ENCODE data around the gene SYTL2. TPM values are rescaled to one million over a fixed set of nuclear protein-coding genes. Genes with fewer than 3 reads are reported as not detected.

The SYTL2 gene
- total RNA-seq, 2 donors from 2014 or later, result 28.3 to 55.3 TPM

DNA sequence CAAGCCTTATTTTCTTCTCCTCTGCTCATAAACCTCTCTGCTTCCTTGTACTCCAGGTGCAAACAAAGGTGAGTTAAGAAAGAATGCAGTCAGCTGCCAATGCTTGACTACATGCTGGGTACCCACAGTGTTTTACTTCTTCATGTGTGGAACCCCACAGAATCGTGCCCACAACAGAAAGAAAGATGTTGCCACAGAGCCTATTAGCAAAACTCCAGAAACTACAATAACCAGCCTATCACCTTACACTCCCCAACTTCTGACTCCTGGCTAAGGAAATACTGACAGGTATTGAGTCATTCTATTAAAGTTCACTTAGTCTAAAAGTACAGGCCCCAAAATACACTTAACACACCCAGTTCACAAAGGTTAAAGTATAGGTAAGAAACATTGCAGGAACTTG is 68.1 kb downstream of the SYTL2 start:
- no peaks in the 10 kb centered on the region for H3K9me3 ChIP-seq
- peak overlapping the region in 2 of 4 donors; percentile 25 to 28 for H3K27ac ChIP-seq
- intact Hi-C loops (cut with DNase I), result no loop called here

GRCh38 chr11:85742348-85742747 is 68.6 kb downstream of the SYTL2 start:
- no peaks in the 10 kb centered on the region for H3K36me3 ChIP-seq (replicated peaks in 1 of 2; ENCODE audit: insufficient read depth in 1 of 2, low read depth in 2 of 2)
- 37 to 39% methylated on average over 4 of the region's 4 CpGs for WGBS, 2 donors
- intact Hi-C loops (cut with DNase I), result no loop called here
- H3K27ac ChIP-seq, result peak overlapping the region in 2 of 4 donors; percentile 25 to 28
- no peaks in the 10 kb centered on the region for H3K27me3 ChIP-seq
- no peak overlapping the region for H3K4me3 ChIP-seq
- H3K4me1 ChIP-seq, result peaks cover 19% of the 10 kb centered on the region
- ATAC-seq, result no peak
- TF ChIP-seq POLR2A (IDR thresholded peaks at IDR 0.05) (no peak), CTCF (IDR thresholded peaks at IDR 0.05) (no peak)
- DNase-seq, result no peak
- H3K9me3 ChIP-seq, result no peaks in the 10 kb centered on the region

More for the DNA sequence above, 68.1 kb downstream of the SYTL2 start:
- Histone ChIP-seq H3K4me1 (peaks cover 19% of the 10 kb centered on the region), H3K36me3 (replicated peaks in 1 of 2; ENCODE audit: insufficient read depth in 1 of 2, low read depth in 2 of 2) (no peaks in the 10 kb centered on the region), H3K4me3 (no peak overlapping the region), H3K27me3 (no peaks in the 10 kb centered on the region)
- 25 to 43% methylated on average over 1 of the region's 1 CpG for WGBS, 2 donors
- DNase-seq (no peak), ATAC-seq (peak; percentile 52)
- TF ChIP-seq CTCF (IDR thresholded peaks at IDR 0.05) (no peak), POLR2A (IDR thresholded peaks at IDR 0.05) (no peak)

- Histone ChIP-seq H3K4me3 (no peak overlapping the region), H3K27ac (no peak overlapping the region), H3K27me3 (no peaks in the 10 kb centered on the region), H3K9me3 (no peaks in the 10 kb centered on the region), H3K36me3 (replicated peaks in 1 of 2; ENCODE audit: insufficient read depth in 1 of 2, low read depth in 2 of 2) (no peaks in the 10 kb centered on the region), H3K4me1 (peaks cover 18% of the 10 kb centered on the region)
- intact Hi-C loops (cut with DNase I), result no loop called here
- DNase-seq (no peak), ATAC-seq (no peak)
- no peak for TF ChIP-seq POLR2A (IDR thresholded peaks at IDR 0.05)
- no peak for TF ChIP-seq CTCF (IDR thresholded peaks at IDR 0.05)
- 57 to 58% methylated on average over 4 of the region's 4 CpGs for WGBS, 2 donors
These were observed 70.2 kb downstream of the SYTL2 start for GRCh38 chr11:85740481-85741400.

GRCh38 chr11:85737738-85738137 is 73.2 kb downstream of the SYTL2 start:
- ATAC-seq, result no peak

More at GRCh38 chr11:85737738-85738137, 73.2 kb downstream of the SYTL2 start:
- no peak overlapping the region for H3K27ac ChIP-seq
- H3K27me3 ChIP-seq, result no peaks in the 10 kb centered on the region
- H3K4me3 ChIP-seq, result no peak overlapping the region
- 63 to 68% methylated on average over 2 of the region's 2 CpGs for WGBS, 2 donors
- intact Hi-C loops (cut with DNase I), result no loop called here
- H3K9me3 ChIP-seq, result no peaks in the 10 kb centered on the region
- TF ChIP-seq CTCF (IDR thresholded peaks at IDR 0.05), result no peak
- no peak for TF ChIP-seq POLR2A (IDR thresholded peaks at IDR 0.05)
- no peak for DNase-seq
- H3K36me3 ChIP-seq (replicated peaks in 1 of 2; ENCODE audit: insufficient read depth in 1 of 2, low read depth in 2 of 2), result no peaks in the 10 kb centered on the region
- H3K4me1 ChIP-seq, result peaks cover 9% of the 10 kb centered on the region
